B cell (primary cell): ENCODE data around the gene PAPOLB. TPM values are rescaled to one million over a fixed set of nuclear protein-coding genes. Genes with fewer than 3 reads are reported as not detected.

ENCODE experiments used
- ATAC-seq: fragments of 200-7000 bp; cut with Tn5 transposase; one replicate; pipeline ENCODE4 v1.10.0; 2021; ENCODE audit warnings: low read depth, mild to moderate bottlenecking, moderate number of reproducible peaks, moderate library complexity
- CTCF ChIA-PET: fragments of 350-600 bp; sonication (Branson Sonifier 250); formaldehyde crosslinking; loops from one replicate; lab custom pipeline; 2021; ENCODE audit warnings: antibody characterized with exemption, inconsistent platforms; lab: Charles Lee
- POLR2A ChIA-PET: fragments of 350-600 bp; sonication (Branson Sonifier 250); formaldehyde crosslinking; loops from one replicate; lab custom pipeline; 2021; ENCODE audit warnings: antibody characterized with exemption; lab: Charles Lee
- DNase-seq: peaks from one replicate; pipeline ENCODE4 v3.0.0; 2013
- H2AFZ ChIP-seq: 2 replicates; pipeline ENCODE4 v1.6.1; 2012; ENCODE audit warnings: mild to moderate bottlenecking, low read depth, low read length; ENCODE audit not compliant: insufficient read depth, poor library complexity, severe bottlenecking
- H3K27ac ChIP-seq, 2 donors: 1 replicate in 1 of 2; 2 replicates in 1 of 2; pipeline ENCODE4 v1.5.1; 2012 to 2013; ENCODE audit warnings: low read length in 2 of 2, mild to moderate bottlenecking in 2 of 2, moderate library complexity in 1 of 2
- H3K27me3 ChIP-seq, 4 experiments: fragments of 200-600 bp in 1 of 4; sonication (generic) in 1 of 4; replicated peaks in 1 of 4; 1 replicate in 2 of 4; 2 replicates in 2 of 4; pipeline versions ENCODE4 v1.6.1 to v1.7.0; 2013 to 2016; ENCODE audit warnings: low read length in 3 of 4, mild to moderate bottlenecking in 2 of 4, mixed read lengths in 1 of 4, moderate library complexity in 1 of 4; ENCODE audit not compliant: insufficient read depth in 4 of 4, control insufficient read depth in 3 of 4; ENCODE audit errors: control extremely low read depth in 1 of 4
- H3K36me3 ChIP-seq, 2 experiments: replicated peaks in 1 of 2; 1 replicate in 1 of 2; 2 replicates in 1 of 2; pipeline versions ENCODE4 v1.6.1 to v1.7.1; 2013; ENCODE audit warnings: low read length in 1 of 2; ENCODE audit not compliant: insufficient read depth in 2 of 2, control insufficient read depth in 1 of 2; ENCODE audit errors: control extremely low read depth in 1 of 2, extremely low read depth in 1 of 2
- H3K4me1 ChIP-seq, 2 donors: fragments of 200-600 bp in 1 of 2; sonication (generic) in 1 of 2; 1 replicate in 1 of 2; 2 replicates in 1 of 2; pipeline versions ENCODE4 v1.5.1 to v1.6.1; 2013 to 2017; ENCODE audit warnings: low read length in 2 of 2; ENCODE audit not compliant: control insufficient read depth in 2 of 2, insufficient read depth in 2 of 2
- H3K4me2 ChIP-seq: replicated peaks from 2 replicates; pipeline ENCODE3; 2012; ENCODE audit warnings: mild to moderate bottlenecking, low read depth, low read length; ENCODE audit not compliant: poor library complexity, severe bottlenecking
- H3K4me3 ChIP-seq, 5 experiments: fragments of 200-600 bp in 1 of 5; sonication (generic) in 1 of 5; 1 replicate in 3 of 5; 2 replicates in 2 of 5; pipeline versions ENCODE4 v1.5.1 to v1.7.0; 2011 to 2016; ENCODE audit warnings: low read length in 4 of 5, mild to moderate bottlenecking in 4 of 5, low read depth in 2 of 5, control low read depth in 1 of 5, moderate library complexity in 1 of 5; ENCODE audit not compliant: insufficient read depth in 1 of 5; ENCODE audit errors: control extremely low read depth in 1 of 5, extremely low read depth in 1 of 5
- H3K79me2 ChIP-seq: fragments of 200-600 bp; sonication (generic); one replicate; pipeline ENCODE4 v1.6.0; 2016; ENCODE audit warnings: low read length; ENCODE audit not compliant: control insufficient read depth, insufficient read depth
- H3K9ac ChIP-seq: fragments of 200-600 bp; sonication (generic); 2 replicates; pipeline ENCODE4 v1.6.1; 2017; ENCODE audit warnings: mild to moderate bottlenecking, low read length, moderate library complexity
- H3K9me3 ChIP-seq, 3 donors: one replicate each; pipeline versions ENCODE4 v1.6.1 to v1.7.1; 2013; ENCODE audit warnings: low read length in 2 of 3; ENCODE audit not compliant: control insufficient read depth in 2 of 3, insufficient read depth in 1 of 3; ENCODE audit errors: control extremely low read depth in 1 of 3
- H4K20me1 ChIP-seq: 2 replicates; pipeline ENCODE4 v1.6.0; 2012; ENCODE audit warnings: mild to moderate bottlenecking, low read length; ENCODE audit not compliant: insufficient read depth, control insufficient read depth, poor library complexity, severe bottlenecking
- H3K27ac Mint-ChIP-seq: one replicate; pipeline ENCODE4 v1.8.0; 2021; ENCODE audit warnings: mixed read lengths
- H3K27me3 Mint-ChIP-seq: one replicate; pipeline ENCODE4 v1.8.0; 2021; ENCODE audit warnings: mixed read lengths
- H3K4me1 Mint-ChIP-seq: one replicate; pipeline ENCODE4 v1.8.0; 2021; ENCODE audit warnings: mixed read lengths
- H3K4me3 Mint-ChIP-seq: one replicate; pipeline ENCODE4 v1.8.0; 2021; ENCODE audit warnings: mixed read lengths
- H3K9me3 Mint-ChIP-seq: one replicate; pipeline ENCODE4 v1.8.0; 2022; ENCODE audit warnings: mixed read lengths; ENCODE audit not compliant: insufficient read depth
- CTCF ChIP-seq: fragments of 200-600 bp; IDR thresholded peaks from one replicate; pipeline ENCODE4 v1.8.0; 2022; ENCODE audit warnings: antibody characterized with exemption, mild to moderate bottlenecking
- EZH2 ChIP-seq: IDR thresholded peaks from 2 replicates; pipeline ENCODE4 v1.6.1; 2012; ENCODE audit warnings: borderline replicate concordance, low read depth, mild to moderate bottlenecking, moderate library complexity, low read length; ENCODE audit not compliant: insufficient read depth, poor library complexity, severe bottlenecking
- WGBS: methylation state at CpG from one replicate; pipeline ENCODE4 v1.1.5; 2013; ENCODE audit warnings: missing lambda C conversion rate; ENCODE audit not compliant: insufficient coverage; 5-methylcytosine and 5-hydroxymethylcytosine counted together
- intact Hi-C: fragments of 100-400 bp; cut with micrococcal nuclease; formaldehyde crosslinking; loops from one replicate; pipeline ENCODE4 v1.10.0; 2022
- polyA plus RNA-seq: library from polyadenylated mRNA; depleted of rRNA; stranded (reverse); fragments of >200 nt; gene quantifications from 2 replicates; pipeline ENCODE4 v1.2.3, GENCODE V29; 2012
- total RNA-seq, 2 donors: library from RNA; stranded (reverse); fragments of 120-200 nt in 1 of 2; gene quantifications; 1 replicate in 1 of 2; 2 replicates in 1 of 2; pipeline versions ENCODE4 v1.2.3 to v1.2.4, GENCODE V29; 2013 to 2022

The PAPOLB gene
- total and polyA plus RNA-seq, 2 donors (not counting 1 experiment from before 2014, with no cell fraction given): not detected

DNA sequence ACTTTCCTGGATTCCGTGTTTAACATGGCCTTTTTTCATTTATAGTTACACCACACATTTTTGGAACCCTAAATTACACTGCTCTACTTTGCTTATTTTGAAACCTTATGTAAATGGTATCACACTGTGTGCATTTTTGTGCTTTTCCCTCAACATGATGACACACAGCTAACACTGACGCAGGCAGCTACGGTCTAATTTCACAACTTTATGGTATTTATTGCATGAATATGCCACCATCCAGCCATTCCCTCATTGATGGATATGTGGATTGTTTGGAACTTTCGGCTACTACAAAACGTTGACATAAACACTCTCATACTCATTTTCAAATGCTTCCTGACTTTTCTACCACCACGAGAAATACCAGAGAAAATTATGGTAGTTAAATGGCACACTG lies 6.9 kb downstream of the PAPOLB start:
- CTCF ChIA-PET: no interaction called here
- Histone ChIP-seq H2AFZ (no peak overlapping the region), H3K4me2 (no peak overlapping the region), H4K20me1 (no peaks in the 10 kb centered on the region), H3K36me3 (no peaks in the 10 kb centered on the region), H3K27me3 (peaks cover 0 to 4% (median 0%) of the 10 kb centered on the region in 4 experiments), H3K79me2 (no peaks in the 10 kb centered on the region), H3K9me3 (peaks cover 0 to 9% (median 0%) of the 10 kb centered on the region in 3 donors), H3K9ac (no peak overlapping the region), H3K4me1 (no peaks in the 10 kb centered on the region), H3K4me3 (no peak overlapping the region), H3K27ac (no peak overlapping the region)
- POLR2A ChIA-PET: no interaction called here
- no peak for TF ChIP-seq CTCF
- no peak for TF ChIP-seq EZH2
- no peak overlapping the region for H3K27ac Mint-ChIP-seq
- H3K4me3 Mint-ChIP-seq: no peak overlapping the region
- DNase-seq (no peak), ATAC-seq (no peak)
- 100% methylated on average over 1 of the region's 6 CpGs for WGBS
- no peaks in the 10 kb centered on the region for H3K4me1 Mint-ChIP-seq
- H3K27me3 Mint-ChIP-seq: peaks cover 18% of the 10 kb centered on the region
- intact Hi-C loops: no loop called here
- H3K9me3 Mint-ChIP-seq: no peaks in the 10 kb centered on the region

GRCh38 chr7:4851459-4852422 lies 10.1 kb downstream of the PAPOLB start:
- Histone ChIP-seq H3K79me2 (no peaks in the 10 kb centered on the region), H2AFZ (no peak overlapping the region), H3K36me3 (no peaks in the 10 kb centered on the region), H3K27me3 (peaks cover 0 to 2% (median 0%) of the 10 kb centered on the region in 4 experiments), H3K9ac (no peak overlapping the region), H4K20me1 (no peaks in the 10 kb centered on the region), H3K4me2 (no peak overlapping the region), H3K9me3 (peaks cover 0 to 9% (median 0%) of the 10 kb centered on the region in 3 donors), H3K4me1 (no peaks in the 10 kb centered on the region), H3K27ac (no peak overlapping the region), H3K4me3 (no peak overlapping the region)
- H3K9me3 Mint-ChIP-seq: no peaks in the 10 kb centered on the region
- H3K4me1 Mint-ChIP-seq: no peaks in the 10 kb centered on the region
- TF ChIP-seq EZH2 (no peak), CTCF (no peak)
- POLR2A ChIA-PET: no interaction called here
- CTCF ChIA-PET: interaction anchor here (3.2 kb wide), 1 partner anchor 233 kb away, joined by 12 read pairs; no protein-coding TSS in a partner anchor
- H3K4me3 Mint-ChIP-seq: no peak overlapping the region
- WGBS: 75% methylated on average over 4 of the region's 6 CpGs
- DNase-seq (no peak), ATAC-seq (no peak)
- intact Hi-C loops: no loop called here
- no peak overlapping the region for H3K27ac Mint-ChIP-seq
- H3K27me3 Mint-ChIP-seq: peaks cover 12% of the 10 kb centered on the region
